Measurements from ENCODE around the gene GNRHR.

GNRHR gene

DNA sequence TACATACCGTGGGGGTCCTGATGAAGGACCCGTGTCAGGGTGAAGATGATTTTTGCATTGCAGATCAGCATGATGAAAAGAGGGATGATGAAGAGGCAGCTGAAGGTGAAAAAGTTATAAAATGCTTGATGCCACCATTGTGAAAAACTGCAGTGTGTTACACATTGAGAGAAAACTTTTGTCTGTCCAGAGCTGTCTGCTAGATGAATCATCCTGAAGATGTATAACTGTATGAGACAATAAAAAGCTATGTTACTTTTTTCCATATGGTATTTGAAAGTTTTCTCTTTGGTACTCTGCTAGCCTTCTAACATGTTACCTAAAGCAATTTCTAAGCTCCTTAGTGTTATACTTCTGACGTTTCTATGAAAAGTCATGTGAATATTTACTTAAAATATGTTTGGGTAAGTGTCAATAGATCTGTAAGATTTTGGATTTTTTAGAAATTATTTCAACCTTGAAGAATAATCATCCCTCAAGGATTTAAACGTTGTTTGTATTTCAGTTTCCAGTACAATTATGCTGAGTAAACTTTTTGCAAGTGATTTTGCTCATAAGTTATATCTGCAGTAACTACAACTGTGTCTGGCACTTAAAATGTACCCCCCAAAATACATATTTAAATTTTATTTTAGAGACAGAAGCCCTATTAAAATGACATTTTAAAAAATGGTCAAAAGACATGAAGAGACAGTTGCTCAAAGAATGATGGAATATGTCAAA, 9.5 kb downstream of the GNRHR start:
- Histone ChIP-seq H3K9ac (ENCODE audit: low read depth, low read length) (no peak overlapping the region), H3K27ac (ENCODE audit: low read length) (no peak overlapping the region), H3K4me1 (ENCODE audit: insufficient read depth, low read length) (no peaks in the 10 kb centered on the region; the same call in 1 of the 2 replicates), H3K4me3 (ENCODE audit: low read depth in 1 of 2, low read length in 2 of 2) (no peak overlapping the region), H2AFZ (ENCODE audit: low read depth, low read length) (no peak overlapping the region), H3K27me3 (ENCODE audit: insufficient read depth, low read length, poor library complexity) (no peaks in the 10 kb centered on the region), H3K4me2 (ENCODE audit: insufficient read depth, low read length) (no peak overlapping the region), H3K79me2 (ENCODE audit: insufficient read depth, low read length) (no peaks in the 10 kb centered on the region), H3K36me3 (ENCODE audit: insufficient read depth, low read length) (no peaks in the 10 kb centered on the region), H4K20me1 (ENCODE audit: insufficient read depth, low read length) (no peaks in the 10 kb centered on the region), H3K9me3 (ENCODE audit: insufficient read depth, low read length, severe bottlenecking) (no peaks in the 10 kb centered on the region)
- no peak for DNase-seq
- TF ChIP-seq EZH2 (IDR thresholded peaks at IDR 0.05; ENCODE audit: borderline replicate concordance, low read depth, low read length, severe bottlenecking), result no peak
- TF ChIP-seq, protein P1, sequence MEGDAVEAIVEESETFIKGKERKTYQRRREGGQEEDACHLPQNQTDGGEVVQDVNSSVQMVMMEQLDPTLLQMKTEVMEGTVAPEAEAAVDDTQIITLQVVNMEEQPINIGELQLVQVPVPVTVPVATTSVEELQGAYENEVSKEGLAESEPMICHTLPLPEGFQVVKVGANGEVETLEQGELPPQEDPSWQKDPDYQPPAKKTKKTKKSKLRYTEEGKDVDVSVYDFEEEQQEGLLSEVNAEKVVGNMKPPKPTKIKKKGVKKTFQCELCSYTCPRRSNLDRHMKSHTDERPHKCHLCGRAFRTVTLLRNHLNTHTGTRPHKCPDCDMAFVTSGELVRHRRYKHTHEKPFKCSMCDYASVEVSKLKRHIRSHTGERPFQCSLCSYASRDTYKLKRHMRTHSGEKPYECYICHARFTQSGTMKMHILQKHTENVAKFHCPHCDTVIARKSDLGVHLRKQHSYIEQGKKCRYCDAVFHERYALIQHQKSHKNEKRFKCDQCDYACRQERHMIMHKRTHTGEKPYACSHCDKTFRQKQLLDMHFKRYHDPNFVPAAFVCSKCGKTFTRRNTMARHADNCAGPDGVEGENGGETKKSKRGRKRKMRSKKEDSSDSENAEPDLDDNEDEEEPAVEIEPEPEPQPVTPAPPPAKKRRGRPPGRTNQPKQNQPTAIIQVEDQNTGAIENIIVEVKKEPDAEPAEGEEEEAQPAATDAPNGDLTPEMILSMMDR (IDR thresholded peaks at IDR 0.05; ENCODE audit: borderline replicate concordance, extremely low read depth, low read length, poor library complexity, severe bottlenecking), result no peak
- ATAC-seq (ENCODE audit: insufficient read depth, low read depth), result no peak

DNA sequence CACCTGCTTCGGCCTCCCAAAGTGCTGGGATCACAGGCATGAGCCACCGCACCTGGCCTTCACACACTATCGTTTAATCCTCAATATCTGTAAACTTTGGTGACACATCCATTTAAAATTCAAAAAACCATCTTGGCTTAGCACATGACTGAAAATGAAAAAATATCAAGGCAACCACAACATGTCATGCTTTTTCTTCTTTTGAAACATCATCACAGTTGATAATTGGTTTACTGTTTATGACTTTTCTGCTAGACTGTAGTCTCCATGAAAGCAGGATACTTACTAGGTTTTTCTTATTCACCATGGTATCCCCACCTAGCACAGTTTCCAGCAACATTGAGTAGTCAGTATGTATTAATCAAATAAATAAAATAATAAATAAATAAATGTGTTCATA, 11.0 kb downstream of the GNRHR start:
- DNase-seq, result no peak
- Histone ChIP-seq H3K36me3 (ENCODE audit: insufficient read depth, low read length) (no peaks in the 10 kb centered on the region), H3K4me3 (ENCODE audit: low read depth in 1 of 2, low read length in 2 of 2) (no peak overlapping the region), H3K27me3 (ENCODE audit: insufficient read depth, low read length, poor library complexity) (no peaks in the 10 kb centered on the region), H3K9ac (ENCODE audit: low read depth, low read length) (no peak overlapping the region), H3K27ac (ENCODE audit: low read length) (no peak overlapping the region), H3K9me3 (ENCODE audit: insufficient read depth, low read length, severe bottlenecking) (no peaks in the 10 kb centered on the region), H3K79me2 (ENCODE audit: insufficient read depth, low read length) (no peaks in the 10 kb centered on the region), H2AFZ (ENCODE audit: low read depth, low read length) (no peak overlapping the region), H3K4me1 (ENCODE audit: insufficient read depth, low read length) (no peaks in the 10 kb centered on the region; the same call in 1 of the 2 replicates), H3K4me2 (ENCODE audit: insufficient read depth, low read length) (no peak overlapping the region), H4K20me1 (ENCODE audit: insufficient read depth, low read length) (no peaks in the 10 kb centered on the region)
- TF ChIP-seq, protein P1 (IDR thresholded peaks at IDR 0.05; ENCODE audit: borderline replicate concordance, extremely low read depth, low read length, poor library complexity, severe bottlenecking), result no peak
- no peak for TF ChIP-seq EZH2 (IDR thresholded peaks at IDR 0.05; ENCODE audit: borderline replicate concordance, low read depth, low read length, severe bottlenecking)
- no peak for ATAC-seq (ENCODE audit: insufficient read depth, low read depth)

DNA sequence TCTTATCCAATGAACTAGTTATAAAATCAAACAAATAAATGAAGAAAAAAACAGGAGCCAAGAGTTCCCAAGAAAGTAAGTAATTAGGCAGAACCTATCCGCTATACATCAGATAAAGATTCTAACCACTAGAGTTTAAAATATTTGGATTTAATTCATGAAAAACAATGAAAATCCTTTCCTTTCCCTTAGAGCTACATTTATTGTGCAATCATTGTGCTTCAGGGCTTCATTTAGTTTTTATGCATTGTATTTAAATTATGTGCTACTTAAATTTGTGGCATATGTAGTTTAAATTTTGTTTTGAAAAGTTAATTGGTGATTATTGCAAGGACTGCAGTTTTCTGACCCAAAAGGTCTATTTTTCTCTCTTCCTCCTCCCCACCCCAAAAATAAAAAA, 17.9 kb downstream of the GNRHR start:
- no peak for DNase-seq
- Histone ChIP-seq H3K27ac (ENCODE audit: low read length) (no peak overlapping the region), H3K4me3 (ENCODE audit: low read depth in 1 of 2, low read length in 2 of 2) (no peak overlapping the region), H3K4me2 (ENCODE audit: insufficient read depth, low read length) (no peak overlapping the region), H3K36me3 (ENCODE audit: insufficient read depth, low read length) (no peaks in the 10 kb centered on the region), H2AFZ (ENCODE audit: low read depth, low read length) (no peak overlapping the region), H3K9me3 (ENCODE audit: insufficient read depth, low read length, severe bottlenecking) (no peaks in the 10 kb centered on the region), H4K20me1 (ENCODE audit: insufficient read depth, low read length) (no peaks in the 10 kb centered on the region), H3K9ac (ENCODE audit: low read depth, low read length) (no peak overlapping the region), H3K4me1 (ENCODE audit: insufficient read depth, low read length) (no peaks in the 10 kb centered on the region), H3K79me2 (ENCODE audit: insufficient read depth, low read length) (no peaks in the 10 kb centered on the region), H3K27me3 (ENCODE audit: insufficient read depth, low read length, poor library complexity) (no peaks in the 10 kb centered on the region)
- TF ChIP-seq, protein P1 (IDR thresholded peaks at IDR 0.05; ENCODE audit: borderline replicate concordance, extremely low read depth, low read length, poor library complexity, severe bottlenecking), result no peak
- no peak for TF ChIP-seq EZH2 (IDR thresholded peaks at IDR 0.05; ENCODE audit: borderline replicate concordance, low read depth, low read length, severe bottlenecking)
- ATAC-seq (ENCODE audit: insufficient read depth, low read depth), result no peak
